Left renal pelvis (tissue), 4 donors: Measurements from ENCODE around the gene IZUMO1. TPM values are rescaled to one million over a fixed set of nuclear protein-coding genes. Genes with fewer than 3 reads are reported as not detected.
"Not testable (repeated sequence)": the region's sequence is repeated elsewhere in the genome, so short reads cannot be mapped to it uniquely, and the experiment has no call there.

Source experiments
- DNase-seq, 4 donors: peaks; one replicate each; pipeline ENCODE4 v3.0.0-alpha.2; 2013; ENCODE audit warnings: low read depth in 4 of 4, low spot score in 3 of 4
- polyA plus RNA-seq, 4 donors: library from polyadenylated mRNA; unstranded; fragments of 120-200 nt; gene quantifications; one replicate each; pipeline ENCODE4 v1.2.1, GENCODE V29; 2013; ENCODE audit not compliant: insufficient read length in 4 of 4

Gene IZUMO1
- under 1 TPM; 0.08 to 0.53 (median 0.37) TPM for polyA plus RNA-seq

GRCh38 chr19:48746738-48747575 is at the start of gene IZUMO1:
TSS of gene IZUMO1 (minus strand) at chr19:48746909. CDS start at chr19:48745859, 1,050 bp downstream.
- DNase-seq = peak in 3 of 4 donors; percentile 68 to 84 (median 81)

DNA sequence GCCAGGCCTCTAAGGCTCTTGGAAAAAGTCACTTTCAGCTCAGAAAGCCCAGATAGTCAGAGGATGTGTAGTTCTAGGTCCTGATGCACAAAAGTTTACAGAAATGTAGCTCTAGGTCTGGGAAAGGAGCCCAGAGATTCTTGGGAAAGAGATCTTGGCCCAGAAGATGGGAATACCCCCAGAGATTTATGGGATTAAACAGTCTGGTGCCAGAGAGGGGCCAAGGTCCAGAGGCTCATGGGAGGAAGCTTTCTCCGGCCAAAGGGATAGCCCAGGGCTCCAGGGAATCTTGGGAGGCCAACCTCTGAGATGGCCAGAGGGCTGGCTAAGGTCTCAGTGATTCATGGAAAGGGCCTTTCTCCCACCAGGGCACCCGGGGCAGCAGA is 49.0 kb upstream of the IZUMO1 start:
- no peak for DNase-seq

- peak; percentile 88 to 92 (median 90) for DNase-seq
Observed at GRCh38 chr19:48795055-48795684, 48.5 kb upstream of the IZUMO1 start.

- no peak for DNase-seq
Observed at GRCh38 chr19:48794291-48794690, 47.6 kb upstream of the IZUMO1 start.

GRCh38 chr19:48793271-48793670 is 46.6 kb upstream of the IZUMO1 start:
- DNase-seq = no peak

DNA sequence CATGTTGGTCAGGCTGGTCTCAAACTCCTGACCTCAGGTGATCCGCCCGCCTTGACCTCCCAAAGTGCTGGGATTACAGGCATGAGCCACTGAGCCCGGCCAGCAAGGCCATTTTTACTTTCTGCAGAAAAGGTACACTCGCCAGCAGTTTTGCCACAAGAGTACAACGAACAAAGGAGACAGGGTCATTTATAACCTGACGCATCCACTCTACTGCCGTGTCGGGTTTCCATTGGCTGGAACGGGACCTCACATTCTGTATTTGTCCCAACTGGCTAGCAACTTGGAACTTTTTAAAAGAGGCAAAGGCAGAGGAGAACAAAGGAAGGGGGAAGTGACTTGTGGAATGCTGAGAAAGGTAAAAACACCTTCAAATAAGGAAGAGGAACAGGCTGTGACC is 40.6 kb upstream of the IZUMO1 start:
- DNase-seq = not testable (repeated sequence)

GRCh38 chr19:48786422-48786821 is 39.7 kb upstream of the IZUMO1 start:
- DNase-seq = not testable (repeated sequence)

- no peak for DNase-seq
Observed at GRCh38 chr19:48784527-48784926, 37.8 kb upstream of the IZUMO1 start.

DNA sequence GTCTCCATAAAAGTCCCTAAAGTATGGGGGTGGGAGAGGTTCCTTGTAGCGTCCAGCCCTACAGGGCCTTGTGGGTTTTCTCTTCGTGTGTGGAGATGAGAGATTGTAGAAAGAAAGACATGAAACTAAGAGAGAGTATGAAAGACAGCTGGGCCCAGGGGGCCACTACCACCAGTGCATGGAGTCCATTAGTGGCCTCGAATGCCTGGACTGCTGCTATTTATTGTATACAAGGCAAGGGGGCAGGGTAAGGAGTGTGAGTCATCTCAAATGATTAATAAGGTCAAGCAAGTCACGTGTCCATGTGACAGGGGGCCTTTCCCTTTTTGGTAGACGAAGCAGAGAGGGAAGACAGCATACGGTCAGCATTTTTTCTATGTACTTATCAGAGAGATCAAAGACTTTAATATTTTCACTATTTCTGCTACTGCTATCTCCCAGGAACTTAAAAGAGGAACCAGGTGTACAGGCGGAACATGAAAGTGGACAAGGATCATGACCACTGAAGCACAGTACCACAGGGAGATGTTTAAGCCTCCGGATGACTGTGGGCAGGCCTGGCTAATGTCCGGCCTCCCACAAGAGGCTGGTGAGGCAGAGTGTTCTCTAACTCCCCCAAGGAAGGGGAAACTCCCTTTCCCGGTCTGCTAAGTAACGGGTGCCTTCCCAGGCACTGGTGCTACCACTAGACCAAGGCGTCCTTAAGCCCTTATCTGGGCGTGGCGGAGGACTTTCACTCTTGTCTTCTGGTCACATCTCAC is 34.1 kb upstream of the IZUMO1 start:
- DNase-seq = no peak

DNA sequence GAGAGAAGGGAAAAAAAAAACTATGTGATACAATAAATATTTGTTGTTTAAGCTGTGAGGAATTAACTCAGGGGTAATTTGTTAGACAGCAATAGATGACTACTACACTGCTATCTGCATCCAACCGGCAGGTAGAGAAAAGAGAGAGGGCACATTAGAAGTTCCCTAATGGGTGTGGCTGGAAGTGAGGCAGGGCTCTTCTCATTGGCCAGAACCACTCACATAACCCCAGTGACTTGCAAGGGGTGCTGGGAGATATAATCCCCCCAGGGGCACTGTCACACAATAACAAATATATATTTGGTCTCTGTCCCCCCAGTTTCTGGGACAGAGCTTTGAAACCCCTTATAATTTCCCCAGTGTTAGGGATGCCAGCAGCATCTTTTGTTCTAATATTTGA is 32.9 kb upstream of the IZUMO1 start:
- no peak for DNase-seq

DNA sequence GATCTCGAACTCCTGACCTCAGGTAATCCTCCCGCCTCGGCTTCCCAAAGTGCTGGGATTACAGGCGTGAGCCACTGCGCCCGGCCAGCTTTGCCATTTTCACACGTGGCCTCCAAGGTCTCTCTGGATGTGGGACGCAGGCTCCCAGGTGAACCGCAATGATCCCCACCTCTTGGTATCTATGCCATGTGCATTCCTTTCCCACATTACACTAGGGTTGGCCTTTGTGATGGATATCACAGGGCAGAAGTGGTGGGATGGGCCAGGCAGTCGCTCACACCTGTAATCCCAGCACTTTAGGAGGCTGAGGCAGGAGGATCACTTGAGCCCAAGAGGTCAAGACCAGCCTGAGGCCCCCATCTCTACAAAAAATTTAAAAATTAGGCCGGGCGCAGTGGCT is 31.0 kb upstream of the IZUMO1 start:
- no peak for DNase-seq

DNA sequence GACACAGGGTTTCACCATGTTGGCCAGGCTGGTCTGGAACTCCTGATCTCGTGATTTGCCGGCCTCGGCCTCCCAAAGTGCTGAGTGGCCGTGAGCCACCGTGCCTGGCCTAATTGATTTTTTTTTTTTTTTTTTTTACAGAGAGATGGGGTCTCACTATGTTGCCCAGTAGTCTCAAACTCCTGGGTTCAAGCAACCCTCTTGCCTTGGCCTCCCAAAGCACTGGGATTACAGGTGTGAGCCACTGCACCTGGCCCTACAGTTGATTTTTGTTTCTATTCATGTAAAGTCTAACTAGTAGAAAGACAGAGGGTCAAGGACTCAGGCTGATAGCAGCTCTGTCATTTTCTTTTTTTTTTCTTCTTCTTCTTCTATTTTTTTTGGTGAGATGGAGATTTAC is 30.4 kb upstream of the IZUMO1 start:
- no peak for DNase-seq

- no peak for DNase-seq
Observed at GRCh38 chr19:48772503-48772953, 25.8 kb upstream of the IZUMO1 start.

- no peak for DNase-seq
Observed at GRCh38 chr19:48770734-48771472, 24.2 kb upstream of the IZUMO1 start.

- no peak for DNase-seq
Observed at GRCh38 chr19:48770266-48770665, 23.6 kb upstream of the IZUMO1 start.

- no peak for DNase-seq
Observed at GRCh38 chr19:48768994-48769713, 22.4 kb upstream of the IZUMO1 start.

- DNase-seq = not testable (repeated sequence)
Observed at GRCh38 chr19:48768171-48768753, 21.6 kb upstream of the IZUMO1 start.

- DNase-seq = not testable (repeated sequence)
Observed at GRCh38 chr19:48765816-48766215, 19.1 kb upstream of the IZUMO1 start.

DNA sequence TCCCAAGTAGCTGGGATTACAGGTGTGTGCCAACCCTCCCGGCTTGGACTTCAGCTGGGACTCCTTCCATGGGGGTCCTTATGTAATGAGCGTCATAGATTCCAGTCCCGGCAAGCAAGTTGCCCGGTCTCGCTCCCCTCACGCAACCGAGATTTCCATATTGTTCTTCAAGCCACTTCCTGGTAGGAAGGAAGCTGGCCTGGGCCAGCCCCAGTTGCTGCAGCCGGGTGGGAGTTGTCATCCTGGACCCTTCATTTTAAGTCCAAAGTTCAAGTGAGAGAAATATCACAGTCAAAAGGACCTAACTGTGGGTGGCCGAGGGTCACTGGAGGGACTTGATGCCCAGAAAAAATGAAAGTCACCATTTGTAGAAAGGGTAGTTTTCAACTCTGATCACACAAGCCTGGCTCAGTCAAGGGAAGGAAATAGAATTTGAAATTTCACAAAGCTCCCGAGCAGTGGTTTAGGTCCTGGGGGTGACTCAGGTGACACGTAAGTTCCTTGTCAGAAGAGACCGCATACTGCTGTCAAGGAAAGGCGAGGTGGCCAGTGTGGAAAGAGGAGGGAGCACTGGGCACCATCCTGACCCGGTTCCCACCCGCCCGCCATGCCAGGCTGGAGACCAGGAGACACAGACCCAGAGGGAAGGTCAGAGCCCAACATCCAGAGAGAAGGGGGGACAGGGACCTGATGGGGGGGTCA is 13.9 kb upstream of the IZUMO1 start:
- no peak for DNase-seq
